GM19468 (cell line): ENCODE data around the gene ZFPM1.
"Not testable (repeated sequence)": the region's sequence is repeated elsewhere in the genome, so short reads cannot be mapped to it uniquely, and the experiment has no call there.

Experiments
- ATAC-seq: cut with Tn5 transposase; IDR thresholded peaks from one replicate; pipeline ENCODE4 v1.9.1; 2021; ENCODE audit warnings: mild to moderate bottlenecking, moderate library complexity, moderate number of reproducible peaks; ENCODE audit not compliant: unreplicated experiment; ENCODE audit errors: extremely low read depth

ZFPM1 gene

DNA sequence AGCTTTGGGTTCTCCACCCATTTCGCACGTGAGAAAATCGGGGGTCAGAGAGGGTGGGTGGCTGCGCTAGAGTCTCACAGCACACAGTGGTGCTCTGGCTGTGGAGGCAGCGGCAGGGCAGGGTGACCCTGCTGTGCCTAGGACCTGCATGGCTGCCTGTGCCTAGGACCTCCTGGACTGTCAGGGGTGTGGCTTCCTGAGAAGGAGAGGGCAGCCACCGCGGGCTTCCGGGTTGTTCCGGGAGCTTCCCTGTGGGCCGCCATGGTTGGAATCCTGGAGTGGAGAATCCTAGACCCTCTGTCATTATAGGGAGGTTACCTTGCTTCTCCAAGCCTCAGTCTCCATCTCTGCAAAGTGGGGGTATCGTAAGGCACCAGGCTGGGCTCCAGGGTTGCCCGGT is 9.3 kb downstream of the ZFPM1 start:
- ATAC-seq: no peak

DNA sequence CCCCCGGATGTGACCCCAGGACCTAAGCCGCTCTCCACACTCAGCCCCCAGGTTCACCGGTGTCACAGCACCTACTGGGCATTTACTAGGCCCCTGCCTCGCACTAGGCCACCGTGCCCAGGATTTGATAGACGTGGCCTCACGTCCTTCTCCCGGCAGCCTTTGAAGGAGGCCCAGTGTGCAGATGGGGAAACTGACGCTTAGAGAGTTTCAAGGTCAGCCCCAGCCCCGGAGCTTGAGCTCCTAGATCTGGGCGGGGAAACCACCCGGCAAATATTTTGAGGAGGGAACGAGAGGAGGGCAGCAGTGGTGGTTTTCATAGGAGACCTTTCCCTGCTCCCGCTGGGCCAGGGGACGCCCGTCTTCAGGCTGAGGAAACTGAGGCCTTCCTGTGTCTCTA is 10.3 kb downstream of the ZFPM1 start:
- no peak for ATAC-seq

DNA sequence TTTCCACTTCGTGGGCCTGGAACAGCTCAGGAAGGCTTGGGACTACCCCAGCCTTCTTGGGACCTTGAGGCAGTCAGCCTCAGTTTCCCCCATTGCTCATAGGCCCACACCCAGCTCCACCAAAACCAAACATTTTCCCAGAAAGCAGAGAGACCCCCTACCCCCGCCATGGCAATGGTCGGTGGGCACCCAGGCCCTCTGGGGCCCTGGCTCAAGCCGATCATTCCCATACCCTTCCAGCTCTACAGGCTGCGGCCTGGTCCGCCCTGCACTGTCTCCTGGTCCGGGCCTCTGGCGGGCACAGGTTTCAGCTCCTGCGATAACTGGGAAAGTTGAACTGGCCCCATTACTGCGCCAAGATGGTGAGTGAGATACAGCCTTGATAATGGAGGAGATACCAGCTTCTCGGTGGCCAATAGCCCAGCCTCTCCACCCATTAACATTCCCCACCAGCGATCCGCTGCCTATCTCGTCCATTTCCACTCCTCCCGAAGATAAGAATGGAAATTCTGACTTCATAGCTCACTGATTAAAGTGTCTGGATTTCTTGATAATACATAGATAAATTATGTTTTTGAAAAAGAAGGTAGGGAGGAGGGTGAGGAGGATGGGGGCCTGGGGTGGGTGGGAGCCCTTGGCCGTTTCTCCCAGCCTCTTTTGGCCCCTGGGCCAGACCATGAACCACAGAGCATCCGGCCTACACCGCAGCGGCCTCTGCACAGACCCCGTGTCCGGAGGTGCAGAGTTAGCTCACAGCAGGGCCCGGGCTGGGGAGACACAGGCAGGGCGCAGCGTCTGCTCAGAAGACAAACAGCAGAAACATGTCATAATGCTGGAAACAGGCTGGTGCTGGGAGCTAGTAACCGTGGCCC is 11.6 kb downstream of the ZFPM1 start:
- ATAC-seq: no peak

DNA sequence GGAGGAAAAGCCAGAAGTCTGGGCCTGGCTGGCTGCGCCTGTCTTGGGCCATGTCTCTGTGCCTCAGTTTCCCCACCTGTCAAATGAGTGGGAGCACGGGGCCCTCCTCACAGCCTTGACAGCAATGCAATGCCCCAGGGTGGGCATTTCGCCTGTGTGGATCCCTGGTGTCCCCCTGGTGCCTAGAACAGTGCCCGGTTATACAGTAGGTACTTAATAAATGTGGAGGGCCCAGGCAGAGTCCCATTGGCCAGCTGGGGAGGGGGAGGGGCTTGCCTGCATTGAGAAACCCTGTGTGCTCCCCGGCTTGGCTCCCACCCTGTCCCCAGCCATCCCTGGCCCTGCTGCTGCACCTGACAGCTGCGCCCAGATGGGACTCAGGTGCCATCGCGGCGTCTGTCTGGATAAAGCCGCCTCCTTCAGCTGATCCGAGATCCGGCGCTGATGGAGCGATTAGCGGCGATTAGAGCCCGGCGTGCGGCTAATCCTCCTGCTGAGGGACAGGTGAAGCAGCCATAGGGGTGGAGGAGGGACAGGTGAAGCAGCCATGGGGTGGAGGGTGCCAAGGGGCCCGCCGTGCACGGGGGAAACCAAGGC is 12.4 kb downstream of the ZFPM1 start:
- no peak for ATAC-seq

DNA sequence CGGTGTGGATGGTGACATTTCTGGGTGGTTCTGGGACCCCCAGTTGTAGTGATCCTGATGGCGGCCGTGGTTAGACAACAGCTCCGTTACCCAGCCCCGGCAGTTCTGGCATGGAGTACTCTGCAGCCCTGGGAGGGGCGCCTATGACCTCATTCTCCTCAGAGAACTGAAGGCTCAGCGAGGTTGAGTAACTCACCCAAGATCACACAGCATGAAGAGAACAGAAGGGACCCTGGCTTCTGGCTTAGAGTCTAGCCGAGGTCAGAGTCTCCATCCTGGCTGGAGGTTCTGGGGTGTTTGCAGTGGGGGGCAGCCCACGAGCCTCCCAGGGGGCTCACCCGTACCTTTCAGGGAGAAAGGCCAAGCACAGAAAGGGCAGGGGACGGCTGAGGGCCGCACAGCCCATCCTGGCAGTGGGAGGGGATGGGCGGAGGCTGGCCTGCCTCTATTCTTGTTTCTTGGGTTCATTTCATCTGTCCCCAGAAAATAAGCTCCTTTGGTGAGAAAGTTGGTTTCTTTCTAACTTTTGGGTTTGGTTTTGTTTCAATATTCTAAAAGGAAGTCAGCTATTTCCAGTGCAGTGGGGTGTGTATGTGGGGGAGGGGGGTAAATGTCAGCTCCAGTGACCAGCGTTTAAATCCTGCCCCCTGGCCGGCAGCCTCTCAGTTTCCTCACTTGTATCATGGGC is 13.2 kb downstream of the ZFPM1 start:
- no peak for ATAC-seq

DNA sequence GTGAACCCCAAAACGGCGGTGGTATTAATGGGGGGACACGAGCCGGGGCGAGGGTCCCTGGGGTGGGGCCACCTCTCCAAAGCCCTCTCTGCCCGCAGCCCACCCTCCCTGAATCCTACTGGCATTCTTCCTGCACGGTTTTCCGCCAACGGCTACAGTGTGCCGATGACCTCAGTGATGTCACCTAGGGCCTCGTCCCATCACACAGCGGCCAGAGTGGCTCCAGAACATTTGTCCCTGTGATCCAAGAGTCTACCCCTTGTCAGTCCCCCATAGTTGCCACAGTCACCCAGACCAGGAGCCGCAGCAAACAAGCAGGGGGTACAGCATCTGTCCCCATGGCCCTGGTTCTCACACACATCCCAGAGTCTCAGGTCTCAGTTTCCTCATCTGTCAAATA is 13.9 kb downstream of the ZFPM1 start:
- ATAC-seq: no peak

DNA sequence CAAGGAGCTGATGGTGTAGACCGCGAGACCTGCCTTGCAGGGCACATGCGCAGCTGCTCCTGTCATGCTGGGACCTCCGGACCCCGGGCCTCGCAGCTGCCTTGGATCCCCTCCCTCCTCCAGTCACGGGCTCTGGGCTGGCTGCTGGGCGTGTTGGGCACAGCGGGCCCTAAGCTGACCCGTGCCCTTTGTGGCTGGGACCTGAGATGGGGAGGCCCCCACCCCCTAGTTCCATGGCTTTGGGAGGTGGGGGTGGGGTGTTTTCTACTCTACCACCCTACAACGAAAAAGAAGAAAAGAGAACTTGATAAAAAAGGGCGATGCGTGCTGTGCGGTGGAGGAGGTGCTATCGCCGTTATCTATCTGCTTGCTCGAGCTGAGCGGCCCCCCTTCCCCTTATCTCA is 14.5 kb downstream of the ZFPM1 start:
- ATAC-seq: no peak

DNA sequence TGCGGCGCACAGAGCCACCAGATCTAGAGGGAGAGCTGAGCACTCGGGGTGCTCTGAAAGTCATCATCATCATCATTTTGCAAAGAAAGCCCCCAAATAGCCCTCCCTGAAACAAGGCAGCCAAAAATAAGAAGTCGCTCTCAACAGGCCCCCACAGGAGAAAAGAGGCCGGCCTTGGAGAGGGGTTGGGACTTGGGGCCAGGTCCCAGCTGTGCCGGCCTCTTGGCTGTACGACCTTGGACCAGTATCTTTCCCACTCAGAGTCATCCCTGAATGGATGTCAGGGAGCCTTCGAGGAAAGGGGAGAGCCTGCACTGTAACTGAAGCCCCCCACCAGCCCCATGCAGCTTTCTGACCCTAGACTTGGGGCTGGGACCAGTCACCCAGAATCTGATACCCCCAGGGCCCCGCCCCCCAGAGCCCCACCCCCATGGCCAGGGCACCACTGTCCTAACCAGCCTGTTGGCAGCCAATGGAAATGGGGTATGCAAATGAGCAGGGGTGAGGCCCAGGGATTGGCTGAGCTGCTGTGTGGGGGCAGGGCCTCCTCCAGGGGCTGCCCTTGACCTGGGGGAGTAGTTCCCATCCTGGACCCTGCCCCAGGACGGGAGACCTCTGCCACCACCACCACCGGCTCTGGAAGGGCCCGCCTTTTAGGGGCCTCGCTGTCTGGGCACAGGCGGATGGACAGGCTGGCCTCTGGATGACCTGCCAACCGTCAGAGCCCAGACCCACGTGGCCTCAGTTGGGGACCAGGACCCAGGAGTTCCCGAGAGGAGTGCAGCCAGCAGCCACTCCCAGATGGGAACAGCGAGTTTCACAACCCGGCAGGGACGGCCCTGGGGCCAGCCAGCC is 15.4 kb downstream of the ZFPM1 start:
- ATAC-seq: no peak

DNA sequence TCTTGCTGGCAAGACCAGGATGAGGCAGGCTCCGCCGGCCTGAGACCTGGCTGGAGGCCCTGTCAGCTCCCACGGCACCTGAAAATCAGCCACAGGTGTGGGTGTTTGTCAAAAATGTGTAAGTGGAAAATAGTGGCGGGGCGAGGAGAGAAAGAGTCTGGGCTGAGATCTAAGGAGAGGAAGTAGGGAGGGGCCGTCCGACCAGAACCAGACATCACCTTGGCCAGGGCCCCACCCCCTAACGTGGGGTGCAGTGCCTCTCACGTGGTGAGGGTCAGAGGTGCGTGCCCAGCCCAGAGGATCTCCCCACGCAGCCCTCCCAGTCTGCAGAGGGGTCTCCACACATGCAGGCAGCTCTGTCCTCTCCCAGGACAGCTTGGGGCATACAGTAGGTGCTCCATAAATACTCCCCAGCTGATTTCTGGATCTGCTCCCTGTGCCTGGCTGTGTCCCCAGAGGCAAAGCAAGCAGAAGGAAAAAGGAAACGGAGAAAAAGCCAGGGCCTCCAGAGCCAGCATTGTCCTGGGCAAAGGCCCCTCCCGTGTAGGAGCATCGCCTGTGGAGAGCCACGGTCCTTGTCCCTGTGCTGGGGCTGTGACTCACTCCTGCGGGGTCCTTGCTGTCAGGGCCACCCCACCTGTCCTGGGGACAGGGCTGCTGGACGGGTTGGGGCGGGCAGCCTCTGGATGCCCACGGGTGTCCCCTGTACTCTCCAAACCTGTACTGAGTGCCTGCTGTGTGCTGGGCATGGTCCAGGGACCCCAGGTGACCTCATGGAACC is 16.7 kb downstream of the ZFPM1 start:
- ATAC-seq: no peak

DNA sequence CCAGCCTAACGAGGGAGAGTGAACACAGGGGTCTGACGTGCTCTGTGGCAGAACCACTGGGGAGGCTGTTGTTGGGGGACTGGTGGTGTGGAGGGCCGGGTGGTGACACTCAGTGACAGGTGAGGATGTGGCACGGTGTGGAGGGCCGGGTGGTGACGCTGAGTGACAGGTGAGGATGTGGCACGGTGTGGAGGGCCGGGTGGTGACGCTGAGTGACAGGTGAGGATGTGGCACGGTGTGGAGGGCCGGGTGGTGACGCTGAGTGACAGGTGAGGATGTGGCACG is 17.3 kb downstream of the ZFPM1 start:
- not testable (repeated sequence) for ATAC-seq

DNA sequence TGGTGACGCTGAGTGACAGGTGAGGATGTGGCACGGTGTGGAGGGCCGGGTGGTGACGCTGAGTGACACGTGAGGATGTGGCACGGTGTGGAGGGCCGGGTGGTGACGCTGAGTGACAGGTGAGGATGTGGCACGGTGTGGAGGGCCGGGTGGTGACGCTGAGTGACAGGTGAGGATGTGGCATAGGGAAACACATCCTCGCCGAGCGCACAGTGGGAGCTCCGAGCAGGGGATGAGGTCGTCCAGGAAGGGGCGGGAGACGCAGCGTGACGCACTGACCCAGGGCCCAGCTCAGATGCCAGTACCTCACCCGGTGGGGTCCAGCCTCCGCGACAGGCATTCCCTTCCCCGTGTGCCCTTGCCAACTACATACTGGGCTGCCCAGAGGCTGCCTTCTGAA is 17.6 kb downstream of the ZFPM1 start:
- not testable (repeated sequence) for ATAC-seq

DNA sequence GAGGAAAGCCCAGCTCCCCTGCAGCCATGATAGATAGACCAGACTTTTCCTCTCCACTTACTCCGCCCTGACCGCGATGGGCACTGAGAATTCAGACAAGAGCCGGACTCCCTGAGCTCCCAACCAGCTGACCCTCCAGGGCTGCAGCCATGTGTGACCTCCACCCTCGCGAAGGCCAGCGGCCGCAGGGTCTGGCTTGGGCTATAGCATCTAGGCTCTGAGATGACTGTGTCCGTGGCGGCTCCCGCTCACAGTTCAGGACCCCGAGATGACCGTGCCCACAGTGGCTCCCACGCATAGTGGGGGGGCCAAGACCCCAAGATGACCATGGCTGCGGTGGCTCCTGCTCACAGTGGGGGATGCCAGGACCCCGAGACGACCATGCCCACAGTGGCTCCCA is 18.0 kb downstream of the ZFPM1 start:
- ATAC-seq: no peak

DNA sequence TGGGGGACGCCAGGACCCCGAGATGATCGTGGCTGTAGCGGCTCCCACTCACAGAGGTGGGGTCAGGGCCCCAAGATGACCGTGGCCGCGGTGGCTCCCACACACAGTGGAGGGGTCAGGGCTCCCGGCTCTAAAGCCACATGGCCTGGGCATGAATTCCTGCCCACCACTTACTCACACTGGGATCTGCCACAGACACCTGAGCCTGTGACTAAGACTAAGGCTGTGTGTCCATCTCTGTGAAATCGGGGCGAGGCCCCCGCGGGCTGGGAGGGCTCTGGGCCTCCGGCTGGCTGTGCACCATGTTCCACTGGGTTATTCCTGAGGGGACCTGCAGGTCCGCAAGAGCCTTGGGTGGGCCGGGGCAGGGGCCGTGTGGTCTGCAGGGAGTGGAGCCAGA is 18.5 kb downstream of the ZFPM1 start:
- no peak for ATAC-seq

DNA sequence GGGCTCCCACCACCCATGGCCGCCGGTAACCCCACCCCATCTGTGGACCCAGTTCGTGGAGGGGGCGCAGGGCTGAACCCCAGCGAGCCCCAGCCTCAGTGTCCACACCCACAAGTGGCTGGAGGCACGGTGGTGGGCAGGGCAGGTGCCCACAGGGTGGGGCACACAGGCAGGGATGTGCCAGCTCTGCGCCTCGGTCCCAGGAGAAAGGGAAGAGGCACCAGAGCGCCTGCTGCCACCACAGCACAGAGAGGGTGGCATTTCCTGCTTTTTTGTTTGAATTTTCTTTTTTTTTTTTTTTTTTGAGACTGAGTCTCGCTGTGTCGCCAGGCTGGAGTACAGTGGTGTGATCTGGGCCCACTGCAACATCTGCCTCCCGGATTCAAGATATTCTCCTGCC is 19.0 kb downstream of the ZFPM1 start:
- no peak for ATAC-seq

DNA sequence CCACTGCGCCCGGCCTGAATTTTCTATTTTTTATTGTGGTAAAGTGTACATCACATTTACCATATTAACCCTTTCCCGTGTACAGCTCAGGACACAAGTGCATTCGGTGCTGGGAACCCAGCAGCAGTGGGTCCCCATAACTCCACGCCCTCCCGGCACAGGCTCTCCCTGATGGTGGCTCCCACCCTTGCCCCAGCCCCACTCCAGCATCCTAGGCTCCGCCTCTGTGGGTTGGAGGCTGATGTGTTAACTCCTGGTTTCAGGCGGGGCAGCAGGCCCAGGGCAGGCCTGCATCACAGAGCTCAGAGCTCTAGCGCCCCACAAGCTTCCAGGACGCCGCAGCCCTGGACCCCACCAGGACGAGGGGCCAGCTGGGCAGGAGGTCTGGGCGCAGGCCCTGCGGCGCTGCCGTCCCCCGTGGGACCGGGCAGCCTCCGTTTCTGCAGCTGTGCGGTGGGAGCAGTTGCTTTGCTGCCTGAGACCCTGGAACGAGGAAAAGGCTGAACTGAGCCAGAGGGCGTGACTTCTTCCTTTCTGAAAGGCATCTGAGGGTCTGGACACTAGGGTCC is 19.6 kb downstream of the ZFPM1 start:
- ATAC-seq: no peak

DNA sequence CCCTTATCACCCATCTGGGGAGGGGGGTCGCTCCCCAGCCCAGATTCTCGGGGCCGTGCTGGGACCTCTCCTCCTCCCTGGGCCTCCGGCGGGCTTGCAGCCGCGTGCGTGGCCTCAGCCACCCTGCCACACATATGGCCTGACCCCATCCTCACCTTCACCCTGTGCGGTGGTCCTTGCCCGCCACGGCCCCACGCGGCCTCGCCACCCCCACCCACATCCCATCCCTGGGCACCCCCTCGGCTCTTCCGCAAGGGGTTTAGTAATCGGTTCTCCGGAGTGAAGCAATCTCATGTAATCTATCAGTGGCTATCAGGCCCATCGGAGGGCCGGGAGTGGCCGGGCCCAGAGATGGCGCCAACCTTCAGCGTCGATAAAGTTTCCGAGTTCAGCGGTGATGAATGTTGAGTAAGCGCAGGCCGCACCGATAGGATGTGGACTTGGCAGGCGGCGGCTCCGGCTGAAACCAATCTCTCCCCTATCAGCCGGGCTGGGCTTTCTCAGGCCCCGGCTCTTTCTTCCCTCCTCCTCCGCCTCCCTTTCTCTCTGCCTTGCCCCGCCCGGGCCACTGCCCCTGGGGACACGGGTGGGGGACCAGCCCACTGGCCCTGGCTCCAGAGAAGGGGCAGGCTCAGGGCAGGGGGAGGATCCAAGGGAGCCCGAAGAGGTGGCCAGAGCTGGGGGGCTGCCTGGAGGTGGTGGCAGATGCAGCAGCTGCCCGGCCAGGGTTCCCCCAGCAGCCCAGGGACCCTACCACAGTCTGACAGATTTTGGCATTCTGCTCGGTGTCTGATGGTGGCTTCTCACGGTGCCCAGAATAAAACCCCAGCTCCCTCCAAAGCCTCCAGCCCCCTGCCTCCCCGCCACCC is 20.8 kb downstream of the ZFPM1 start:
- ATAC-seq: no peak

DNA sequence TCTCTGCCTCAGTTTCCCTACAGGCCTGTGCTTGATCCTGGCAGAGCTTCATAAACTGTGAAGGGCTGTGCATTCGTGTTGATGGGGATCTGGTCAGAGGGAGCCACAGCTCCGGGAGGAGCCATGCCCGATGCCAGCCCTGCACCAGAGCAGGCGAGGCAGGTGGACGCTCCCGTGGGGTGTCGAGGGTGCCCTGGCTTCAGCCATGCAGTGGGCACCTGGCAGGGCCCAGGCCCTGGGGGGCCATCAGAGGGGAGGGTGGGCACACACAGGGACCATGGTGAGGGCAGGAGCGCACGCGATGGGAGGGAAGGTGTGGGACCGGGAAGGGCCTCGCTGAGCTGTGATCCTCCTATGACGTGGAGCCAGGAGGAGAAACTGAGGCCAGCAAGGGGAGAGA is 22.0 kb downstream of the ZFPM1 start:
- no peak for ATAC-seq

DNA sequence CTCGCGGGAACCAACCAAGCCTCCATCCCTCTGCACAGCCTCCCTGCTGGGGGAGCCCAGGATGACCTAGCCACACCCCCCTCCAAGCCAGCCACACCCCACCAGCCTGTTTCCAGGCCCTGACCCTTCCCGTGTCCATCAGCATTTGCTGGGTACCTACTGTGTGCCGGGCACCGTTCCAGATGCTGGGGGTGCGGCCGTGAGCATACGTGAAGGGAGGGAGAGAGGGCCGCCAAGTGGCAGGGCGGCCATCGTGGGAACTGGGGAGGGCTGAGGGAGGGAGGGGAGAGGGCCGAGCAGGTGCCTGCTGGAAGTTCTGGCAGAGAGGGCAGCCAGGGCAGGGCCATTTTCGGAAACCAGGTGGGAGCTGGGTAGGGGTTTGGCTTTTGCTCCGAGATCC is 23.1 kb downstream of the ZFPM1 start:
- ATAC-seq: no peak
